Measurements from ENCODE around the gene CPAMD8. TPM values are rescaled to one million over a fixed set of nuclear protein-coding genes. Genes with fewer than 3 reads are reported as not detected.
A peak's percentile ranks its signal among the peaks of the same experiment; 100 is the strongest.

Gene CPAMD8
- total and polyA plus RNA-seq, 9 of the 15 experiments (the other 6 are each of a cell fraction or from before 2014, with no cell fraction given) = 0.20 to 2.1 (median 1.3) TPM

GRCh38 chr19:17035842-17036424 is 9.3 kb upstream of the CPAMD8 start:
- DNase-seq (ENCODE audit: extremely low read depth in 1 of 4, low spot score in 3 of 4) (peak; percentile 38 to 61 (median 52)), FAIRE-seq (peak; percentile 75), ATAC-seq (peak; percentile 70)
- H3K9ac ChIP-seq (ENCODE audit: insufficient read depth in 1 of 2, low read depth in 2 of 2, low read length in 2 of 2) = 0 out of 4 replicates have a peak overlapping the region, but pooled peaks of 1 of the 2 experiments have one; percentile 60
- peak overlapping the region; percentile 40; the same call in 1 of the 2 replicates for H3K4me2 ChIP-seq (ENCODE audit: insufficient read depth, low read length)
- H3K4me1 ChIP-seq (replicated peaks in 1 of 2; ENCODE audit: control insufficient read depth in 2 of 2, insufficient read depth in 2 of 2, low read length in 2 of 2) = peaks cover 0 to 8% of the 10 kb centered on the region in 2 experiments; a peak in 2 of 5 replicates
- H3K79me2 ChIP-seq (ENCODE audit: control insufficient read depth, insufficient read depth, low read length) = no peaks in the 10 kb centered on the region
- no TSS peak for BruUV-seq (replicated peaks)
- no peaks in the 10 kb centered on the region for H3K9me1 ChIP-seq (ENCODE audit: control insufficient read depth, insufficient read depth, low read length)
- no peak overlapping the region for H3K27ac ChIP-seq (ENCODE audit: extremely low read depth, low read depth, low read length)
- 24% methylated on average over 11 of the region's 15 CpGs for WGBS (ENCODE audit: insufficient coverage, low coverage, missing lambda C conversion rate)
- no peaks in the 10 kb centered on the region for H3K36me3 ChIP-seq (ENCODE audit: control insufficient read depth, insufficient read depth, low read length)
- peaks cover 13 to 48% of the 10 kb centered on the region in 2 experiments; a peak in 3 of 5 replicates for H3K27me3 ChIP-seq (ENCODE audit: control insufficient read depth in 2 of 2, insufficient read depth in 2 of 2, low read length in 2 of 2)
- H3K9me3 ChIP-seq (replicated peaks; ENCODE audit: control insufficient read depth, insufficient read depth, low read depth, low read length) = no peaks in the 10 kb centered on the region
- CTCF ChIA-PET (ENCODE audit: low intra/inter-chr PET ratio) = no interaction called here
- in situ Hi-C loops (cut with MboI) (no loop called here), intact Hi-C loops (cut with micrococcal nuclease) (no loop called here)
- peak overlapping the region; percentile 53; the same call in 1 of the 2 replicates for H2AFZ ChIP-seq (ENCODE audit: low read depth, low read length)
- no peak overlapping the region for H3K4me3 ChIP-seq
- POLR2A ChIA-PET = interaction anchor here (1.0 kb wide), 1 partner anchor 18 kb away, joined by 3 read pairs; no protein-coding TSS in a partner anchor
- H4K20me1 ChIP-seq (replicated peaks; ENCODE audit: control insufficient read depth, insufficient read depth, low read length) = no peaks in the 10 kb centered on the region; the same call in 1 of the 2 replicates
- TF ChIP-seq GABPA (tag; conservative IDR thresholded peaks at IDR 0.05; ENCODE audit: low read depth) (peak; percentile 71), ZNF217 (CRISPR knock-in tag; IDR thresholded peaks at IDR 0.05) (no peak), ZNF583 (CRISPR knock-in tag; IDR thresholded peaks at IDR 0.05) (no peak), ELF4 (CRISPR knock-in tag; IDR thresholded peaks at IDR 0.05) (no peak), ZNF133 (CRISPR knock-in tag; IDR thresholded peaks at IDR 0.05) (no peak), RCOR1 (IDR thresholded peaks at IDR 0.05; ENCODE audit: borderline replicate concordance in 1 of 2, low read depth in 2 of 2, low read length in 2 of 2) (peak in 1 of 2 experiments; percentile 36; a peak in 1 of 4 replicates), DMBX1 (CRISPR knock-in tag; IDR thresholded peaks at IDR 0.05; ENCODE audit: borderline replicate concordance) (no peak), WHSC1 (IDR thresholded peaks at IDR 0.05; ENCODE audit: low read length) (no peak), CREB1 (IDR thresholded peaks at IDR 0.05) (no peak), CREB1 (CRISPR knock-in tag; IDR thresholded peaks at IDR 0.05) (peak; percentile 82), KDM5B (IDR thresholded peaks at IDR 0.05; ENCODE audit: insufficient replicate concordance, low read depth, low read length) (no peak), NR2C1 (IDR thresholded peaks at IDR 0.05) (no peak), NR2C1 (tag; IDR thresholded peaks at IDR 0.05) (0 out of 2 replicates have a peak, but pooled peaks have one; percentile 32), ATF1 (CRISPR knock-in tag; IDR thresholded peaks at IDR 0.05) (0 out of 2 replicates have a peak, but pooled peaks have one; percentile 14), ATF1 (tag; IDR thresholded peaks at IDR 0.05) (peak; percentile 82), GTF3C2 (IDR thresholded peaks at IDR 0.05; ENCODE audit: borderline replicate concordance, extremely low read depth, insufficient read length) (no peak), HDAC2 (IDR thresholded peaks at IDR 0.05) (no peak), ZBTB12 (CRISPR knock-in tag; IDR thresholded peaks at IDR 0.05) (peak; percentile 45), RBM17 (IDR thresholded peaks at IDR 0.05; ENCODE audit: borderline replicate concordance, low read depth, low read length) (no peak), TEAD4 (IDR thresholded peaks at IDR 0.05; ENCODE audit: low read length) (no peak), TEAD4 (CRISPR knock-in tag; IDR thresholded peaks at IDR 0.05; ENCODE audit: borderline replicate concordance) (no peak)
